ENCODE measurements around the gene UBE2O.

UBE2O gene

GRCh38 chr17:76432712-76433336, 20.1 kb downstream of the UBE2O start:
- Histone ChIP-seq H3K4me1 (ENCODE audit: insufficient read depth, low read length) (peaks cover 6% of the 10 kb centered on the region), H3K4me3 (ENCODE audit: low read depth in 1 of 2, low read length in 2 of 2) (no peak overlapping the region)

GRCh38 chr17:76432004-76432403, 20.9 kb downstream of the UBE2O start:
- Histone ChIP-seq H3K4me3 (ENCODE audit: low read depth in 1 of 2, low read length in 2 of 2) (no peak overlapping the region), H3K36me3 (ENCODE audit: insufficient read depth, low read length) (peaks cover 5% of the 10 kb centered on the region), H3K27me3 (ENCODE audit: control insufficient read depth in 1 of 2, insufficient read depth in 2 of 2, low read length in 2 of 2) (no peaks in the 10 kb centered on the region), H3K9me3 (ENCODE audit: low read length) (no peaks in the 10 kb centered on the region), H3K4me1 (ENCODE audit: insufficient read depth, low read length) (peaks cover 14% of the 10 kb centered on the region), H3K9ac (ENCODE audit: low read length) (no peak overlapping the region), H3K27ac (ENCODE audit: low read depth, low read length) (no peak overlapping the region)

More at GRCh38 chr17:76432712-76433336, 20.1 kb downstream of the UBE2O start:
- Histone ChIP-seq H3K36me3 (ENCODE audit: insufficient read depth, low read length) (peaks cover 5% of the 10 kb centered on the region), H3K27ac (ENCODE audit: low read depth, low read length) (no peak overlapping the region), H3K9ac (ENCODE audit: low read length) (no peak overlapping the region), H3K9me3 (ENCODE audit: low read length) (no peaks in the 10 kb centered on the region), H3K27me3 (ENCODE audit: control insufficient read depth in 1 of 2, insufficient read depth in 2 of 2, low read length in 2 of 2) (no peaks in the 10 kb centered on the region)

GRCh38 chr17:76431509-76431908, 21.4 kb downstream of the UBE2O start:
- Histone ChIP-seq H3K9ac (ENCODE audit: low read length) (no peak overlapping the region), H3K9me3 (ENCODE audit: low read length) (no peaks in the 10 kb centered on the region), H3K4me1 (ENCODE audit: insufficient read depth, low read length) (peaks cover 16% of the 10 kb centered on the region), H3K27me3 (ENCODE audit: control insufficient read depth in 1 of 2, insufficient read depth in 2 of 2, low read length in 2 of 2) (no peaks in the 10 kb centered on the region), H3K4me3 (ENCODE audit: low read depth in 1 of 2, low read length in 2 of 2) (no peak overlapping the region), H3K36me3 (ENCODE audit: insufficient read depth, low read length) (peaks cover 5% of the 10 kb centered on the region), H3K27ac (ENCODE audit: low read depth, low read length) (no peak overlapping the region)

GRCh38 chr17:76428511-76428910, 24.4 kb downstream of the UBE2O start:
- H3K9ac ChIP-seq (ENCODE audit: low read length) = no peak overlapping the region
- H3K4me1 ChIP-seq (ENCODE audit: insufficient read depth, low read length) = peaks cover 16% of the 10 kb centered on the region
- no peak overlapping the region for H3K27ac ChIP-seq (ENCODE audit: low read depth, low read length)
- H3K36me3 ChIP-seq (ENCODE audit: insufficient read depth, low read length) = no peaks in the 10 kb centered on the region
- H3K27me3 ChIP-seq (ENCODE audit: control insufficient read depth in 1 of 2, insufficient read depth in 2 of 2, low read length in 2 of 2) = no peaks in the 10 kb centered on the region
- H3K4me3 ChIP-seq (ENCODE audit: low read depth in 1 of 2, low read length in 2 of 2) = no peak overlapping the region
- H3K9me3 ChIP-seq (ENCODE audit: low read length) = no peaks in the 10 kb centered on the region

- Histone ChIP-seq H3K27ac (ENCODE audit: low read depth, low read length) (no peak overlapping the region), H3K9ac (ENCODE audit: low read length) (no peak overlapping the region), H3K4me1 (ENCODE audit: insufficient read depth, low read length) (peaks cover 16% of the 10 kb centered on the region)
Measured at GRCh38 chr17:76427501-76428231, 25.3 kb downstream of the UBE2O start.

GRCh38 chr17:76426853-76427252, 26.1 kb downstream of the UBE2O start:
- Histone ChIP-seq H3K27ac (ENCODE audit: low read depth, low read length) (no peak overlapping the region), H3K4me3 (ENCODE audit: low read depth in 1 of 2, low read length in 2 of 2) (no peak overlapping the region)

More at GRCh38 chr17:76427501-76428231, 25.3 kb downstream of the UBE2O start:
- Histone ChIP-seq H3K27me3 (ENCODE audit: control insufficient read depth in 1 of 2, insufficient read depth in 2 of 2, low read length in 2 of 2) (no peaks in the 10 kb centered on the region), H3K4me3 (ENCODE audit: low read depth in 1 of 2, low read length in 2 of 2) (no peak overlapping the region), H3K9me3 (ENCODE audit: low read length) (no peaks in the 10 kb centered on the region), H3K36me3 (ENCODE audit: insufficient read depth, low read length) (no peaks in the 10 kb centered on the region)

GRCh38 chr17:76422860-76423259, 30.1 kb downstream of the UBE2O start:
- H3K9ac ChIP-seq (ENCODE audit: low read length) = no peak overlapping the region
- no peak overlapping the region for H3K4me3 ChIP-seq (ENCODE audit: low read depth in 1 of 2, low read length in 2 of 2)
- H3K36me3 ChIP-seq (ENCODE audit: insufficient read depth, low read length) = no peaks in the 10 kb centered on the region
- H3K27ac ChIP-seq (ENCODE audit: low read depth, low read length) = no peak overlapping the region
- peaks cover 24% of the 10 kb centered on the region for H3K4me1 ChIP-seq (ENCODE audit: insufficient read depth, low read length)
- no peaks in the 10 kb centered on the region for H3K27me3 ChIP-seq (ENCODE audit: control insufficient read depth in 1 of 2, insufficient read depth in 2 of 2, low read length in 2 of 2)
- H3K9me3 ChIP-seq (ENCODE audit: low read length) = no peaks in the 10 kb centered on the region

More at GRCh38 chr17:76426853-76427252, 26.1 kb downstream of the UBE2O start:
- H3K9ac ChIP-seq (ENCODE audit: low read length) = no peak overlapping the region
- no peaks in the 10 kb centered on the region for H3K36me3 ChIP-seq (ENCODE audit: insufficient read depth, low read length)
- no peaks in the 10 kb centered on the region for H3K27me3 ChIP-seq (ENCODE audit: control insufficient read depth in 1 of 2, insufficient read depth in 2 of 2, low read length in 2 of 2)
- no peaks in the 10 kb centered on the region for H3K9me3 ChIP-seq (ENCODE audit: low read length)
- H3K4me1 ChIP-seq (ENCODE audit: insufficient read depth, low read length) = peaks cover 16% of the 10 kb centered on the region

- Histone ChIP-seq H3K4me3 (ENCODE audit: low read depth in 1 of 2, low read length in 2 of 2) (no peak overlapping the region), H3K4me1 (ENCODE audit: insufficient read depth, low read length) (peaks cover 20% of the 10 kb centered on the region), H3K36me3 (ENCODE audit: insufficient read depth, low read length) (no peaks in the 10 kb centered on the region), H3K27ac (ENCODE audit: low read depth, low read length) (no peak overlapping the region), H3K9ac (ENCODE audit: low read length) (no peak overlapping the region), H3K27me3 (ENCODE audit: control insufficient read depth in 1 of 2, insufficient read depth in 2 of 2, low read length in 2 of 2) (no peaks in the 10 kb centered on the region), H3K9me3 (ENCODE audit: low read length) (no peaks in the 10 kb centered on the region)
Measured at GRCh38 chr17:76422406-76422805, 30.5 kb downstream of the UBE2O start.

GRCh38 chr17:76421044-76421407, 31.9 kb downstream of the UBE2O start:
- H3K4me3 ChIP-seq (ENCODE audit: low read depth in 1 of 2, low read length in 2 of 2) = no peak overlapping the region
- no peaks in the 10 kb centered on the region for H3K36me3 ChIP-seq (ENCODE audit: insufficient read depth, low read length)
- no peak overlapping the region for H3K27ac ChIP-seq (ENCODE audit: low read depth, low read length)
- H3K9ac ChIP-seq (ENCODE audit: low read length) = no peak overlapping the region
- peaks cover 14% of the 10 kb centered on the region for H3K4me1 ChIP-seq (ENCODE audit: insufficient read depth, low read length)
- no peaks in the 10 kb centered on the region for H3K9me3 ChIP-seq (ENCODE audit: low read length)
- H3K27me3 ChIP-seq (ENCODE audit: control insufficient read depth in 1 of 2, insufficient read depth in 2 of 2, low read length in 2 of 2) = no peaks in the 10 kb centered on the region

- H3K4me1 ChIP-seq (ENCODE audit: insufficient read depth, low read length) = peaks cover 14% of the 10 kb centered on the region
- no peak overlapping the region for H3K4me3 ChIP-seq (ENCODE audit: low read depth in 1 of 2, low read length in 2 of 2)
- H3K9ac ChIP-seq (ENCODE audit: low read length) = no peak overlapping the region
- no peaks in the 10 kb centered on the region for H3K36me3 ChIP-seq (ENCODE audit: insufficient read depth, low read length)
- no peaks in the 10 kb centered on the region for H3K27me3 ChIP-seq (ENCODE audit: control insufficient read depth in 1 of 2, insufficient read depth in 2 of 2, low read length in 2 of 2)
- H3K9me3 ChIP-seq (ENCODE audit: low read length) = no peaks in the 10 kb centered on the region
- no peak overlapping the region for H3K27ac ChIP-seq (ENCODE audit: low read depth, low read length)
Measured at GRCh38 chr17:76420356-76421043, 32.5 kb downstream of the UBE2O start.

GRCh38 chr17:76419576-76420260, 33.2 kb downstream of the UBE2O start:
- Histone ChIP-seq H3K36me3 (ENCODE audit: insufficient read depth, low read length) (no peaks in the 10 kb centered on the region), H3K9me3 (ENCODE audit: low read length) (no peaks in the 10 kb centered on the region), H3K27me3 (ENCODE audit: control insufficient read depth in 1 of 2, insufficient read depth in 2 of 2, low read length in 2 of 2) (no peaks in the 10 kb centered on the region), H3K4me1 (ENCODE audit: insufficient read depth, low read length) (peaks cover 19% of the 10 kb centered on the region), H3K4me3 (ENCODE audit: low read depth in 1 of 2, low read length in 2 of 2) (no peak overlapping the region), H3K9ac (ENCODE audit: low read length) (no peak overlapping the region), H3K27ac (ENCODE audit: low read depth, low read length) (no peak overlapping the region)
